Tibial nerve (tissue), 4 donors: ENCODE measurements around the gene ARMC3.

ENCODE experiments used
- EP300 ChIP-seq, 2 donors: sonication (generic); formaldehyde crosslinking; IDR thresholded peaks; one replicate each; pipeline ENCODE4 v1.6.1; 2017; ENCODE audit warnings: antibody characterized with exemption in 2 of 2, mild to moderate bottlenecking in 1 of 2
- POLR2A ChIP-seq, 2 donors: fragments of 450-650 bp; IDR thresholded peaks; one replicate each; pipeline ENCODE4 v1.6.1; 2017; ENCODE audit warnings: antibody characterized with exemption in 2 of 2, mild to moderate bottlenecking in 2 of 2, moderate library complexity in 2 of 2
- TF ChIP-seq, protein P1 (sequence below), 5 experiments: fragments of 200-600 bp in 3 of 5; fragments of 450-650 bp in 2 of 5; sonication (generic) in 3 of 5; IDR thresholded peaks; one replicate each; pipeline ENCODE4 v1.5.1; 2016 to 2019; ENCODE audit warnings: antibody characterized with exemption in 5 of 5, mild to moderate bottlenecking in 3 of 5, moderate library complexity in 2 of 5

DNA sequence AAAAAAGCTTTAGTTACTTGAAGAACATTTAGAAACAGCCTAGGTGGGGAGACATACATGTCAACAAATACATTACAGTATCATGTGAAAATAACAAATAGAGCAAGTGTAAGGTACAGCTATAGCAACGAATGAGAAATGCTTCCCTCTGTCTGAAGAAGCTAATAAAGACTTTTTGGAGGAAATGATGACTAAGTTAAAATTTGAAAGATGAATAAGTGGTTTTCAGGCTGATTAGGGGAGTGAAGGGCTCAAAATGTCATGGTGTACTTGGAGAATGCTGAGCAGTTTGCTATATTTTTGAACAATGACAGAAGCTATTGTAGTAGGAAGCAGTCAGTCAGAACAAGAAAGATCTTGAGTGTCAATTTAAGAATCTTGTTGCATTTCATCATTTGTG, 2.8 kb upstream of the ARMC3 start:
- TF ChIP-seq, protein P1, sequence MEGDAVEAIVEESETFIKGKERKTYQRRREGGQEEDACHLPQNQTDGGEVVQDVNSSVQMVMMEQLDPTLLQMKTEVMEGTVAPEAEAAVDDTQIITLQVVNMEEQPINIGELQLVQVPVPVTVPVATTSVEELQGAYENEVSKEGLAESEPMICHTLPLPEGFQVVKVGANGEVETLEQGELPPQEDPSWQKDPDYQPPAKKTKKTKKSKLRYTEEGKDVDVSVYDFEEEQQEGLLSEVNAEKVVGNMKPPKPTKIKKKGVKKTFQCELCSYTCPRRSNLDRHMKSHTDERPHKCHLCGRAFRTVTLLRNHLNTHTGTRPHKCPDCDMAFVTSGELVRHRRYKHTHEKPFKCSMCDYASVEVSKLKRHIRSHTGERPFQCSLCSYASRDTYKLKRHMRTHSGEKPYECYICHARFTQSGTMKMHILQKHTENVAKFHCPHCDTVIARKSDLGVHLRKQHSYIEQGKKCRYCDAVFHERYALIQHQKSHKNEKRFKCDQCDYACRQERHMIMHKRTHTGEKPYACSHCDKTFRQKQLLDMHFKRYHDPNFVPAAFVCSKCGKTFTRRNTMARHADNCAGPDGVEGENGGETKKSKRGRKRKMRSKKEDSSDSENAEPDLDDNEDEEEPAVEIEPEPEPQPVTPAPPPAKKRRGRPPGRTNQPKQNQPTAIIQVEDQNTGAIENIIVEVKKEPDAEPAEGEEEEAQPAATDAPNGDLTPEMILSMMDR (IDR thresholded peaks at IDR 0.05) = no peak
- TF ChIP-seq POLR2A (IDR thresholded peaks at IDR 0.05) = no peak
- TF ChIP-seq EP300 (IDR thresholded peaks at IDR 0.05) = no peak
